HuH-7 (cell line): ENCODE data around the gene TP53AIP1.

ENCODE experiments used
- DNase-seq: peaks from one replicate; pipeline ENCODE4 v3.0.0; 2011; ENCODE audit warnings: low spot score

The TP53AIP1 gene

DNA sequence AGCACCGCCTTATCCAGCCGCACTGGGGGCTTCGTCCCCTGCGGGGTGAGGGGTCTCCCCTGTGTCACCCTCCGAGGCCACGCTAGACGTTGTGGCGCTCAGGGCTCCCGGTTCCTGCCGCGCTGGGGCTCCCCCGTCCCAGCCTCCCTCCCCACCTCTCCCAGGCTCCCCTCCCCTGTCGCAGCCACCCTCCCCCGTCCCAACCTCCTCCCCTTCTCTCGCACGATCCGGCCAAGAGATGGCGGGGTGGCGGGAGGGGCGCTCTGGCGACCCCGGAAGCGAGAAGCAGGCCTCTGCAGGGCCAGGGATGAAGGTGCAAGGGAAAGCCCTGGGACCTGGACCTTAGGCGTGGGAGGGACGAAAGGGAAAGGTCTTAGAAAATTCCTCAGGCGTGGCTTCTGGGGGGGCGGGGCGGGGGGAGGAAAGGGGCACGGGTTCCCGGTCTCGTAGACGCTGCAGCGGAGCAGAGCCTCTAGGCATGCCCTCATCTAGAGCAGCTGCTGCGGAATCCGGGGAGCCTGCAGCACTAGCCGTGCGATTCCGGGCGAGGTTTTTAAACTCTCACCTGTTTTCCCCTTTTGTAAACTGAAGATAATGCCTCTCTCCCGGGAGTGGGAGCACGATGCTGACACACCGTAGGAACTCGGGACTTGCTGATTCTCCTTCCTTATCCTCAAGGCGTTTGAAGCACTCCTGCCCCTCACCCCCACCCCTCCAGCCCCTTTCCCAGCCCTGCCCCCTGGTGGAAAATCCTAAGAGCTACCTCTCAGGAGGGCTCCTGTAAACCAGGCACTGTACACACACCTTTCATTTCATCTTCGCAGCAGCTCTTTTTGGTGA, 37.1 kb downstream of the TP53AIP1 start:
- DNase-seq: peak; percentile 57

DNA sequence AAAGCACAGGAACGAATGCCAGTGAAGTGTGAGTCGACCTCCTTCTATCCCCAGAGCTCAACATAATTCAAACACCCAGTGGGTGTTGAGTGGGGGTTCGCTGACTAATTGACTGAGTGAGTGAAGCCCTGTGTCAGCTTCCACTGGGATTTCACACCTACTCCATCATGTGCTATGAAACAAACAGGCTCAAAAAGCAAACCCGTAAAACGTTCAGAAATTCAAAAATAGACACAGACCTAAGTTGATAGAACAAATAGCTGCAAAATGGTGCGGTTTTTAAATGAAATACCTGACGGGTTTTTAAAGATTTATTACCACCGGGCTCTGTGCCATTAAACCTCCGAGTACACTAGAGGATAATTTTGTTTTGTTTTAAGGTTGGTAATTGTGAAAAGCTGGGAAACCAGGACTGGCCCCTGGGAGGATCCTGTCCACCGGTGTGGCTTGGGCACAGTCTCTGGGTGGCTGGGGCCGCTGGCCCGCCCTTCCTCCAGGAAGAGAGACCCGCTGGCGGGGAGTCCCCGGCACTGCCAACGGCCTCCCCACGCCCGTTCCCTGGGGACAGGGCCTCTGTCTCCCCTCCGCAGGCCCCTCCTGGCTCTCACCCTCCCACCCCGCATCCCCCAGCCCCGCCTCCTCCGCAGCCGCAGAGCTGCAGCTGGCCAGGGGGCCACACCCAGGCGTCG, 37.9 kb downstream of the TP53AIP1 start:
- DNase-seq: no peak

DNA sequence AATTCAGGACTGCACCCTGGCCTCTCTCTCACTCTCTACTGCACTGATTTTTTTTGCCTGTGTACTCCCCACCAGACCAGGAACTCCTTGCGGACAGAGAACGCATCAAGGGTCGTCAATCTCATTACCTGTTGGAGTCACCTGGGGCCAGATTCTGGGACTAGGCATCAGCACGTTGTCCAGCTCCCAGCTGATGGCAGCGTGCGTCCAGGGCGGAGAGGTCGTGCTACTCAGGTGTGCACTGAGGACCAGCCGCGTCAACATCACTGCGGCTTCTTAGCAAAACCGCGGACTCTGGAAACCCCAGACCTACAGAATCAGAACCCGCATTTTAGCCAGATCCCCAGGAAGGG, 38.4 kb downstream of the TP53AIP1 start:
- no peak for DNase-seq

DNA sequence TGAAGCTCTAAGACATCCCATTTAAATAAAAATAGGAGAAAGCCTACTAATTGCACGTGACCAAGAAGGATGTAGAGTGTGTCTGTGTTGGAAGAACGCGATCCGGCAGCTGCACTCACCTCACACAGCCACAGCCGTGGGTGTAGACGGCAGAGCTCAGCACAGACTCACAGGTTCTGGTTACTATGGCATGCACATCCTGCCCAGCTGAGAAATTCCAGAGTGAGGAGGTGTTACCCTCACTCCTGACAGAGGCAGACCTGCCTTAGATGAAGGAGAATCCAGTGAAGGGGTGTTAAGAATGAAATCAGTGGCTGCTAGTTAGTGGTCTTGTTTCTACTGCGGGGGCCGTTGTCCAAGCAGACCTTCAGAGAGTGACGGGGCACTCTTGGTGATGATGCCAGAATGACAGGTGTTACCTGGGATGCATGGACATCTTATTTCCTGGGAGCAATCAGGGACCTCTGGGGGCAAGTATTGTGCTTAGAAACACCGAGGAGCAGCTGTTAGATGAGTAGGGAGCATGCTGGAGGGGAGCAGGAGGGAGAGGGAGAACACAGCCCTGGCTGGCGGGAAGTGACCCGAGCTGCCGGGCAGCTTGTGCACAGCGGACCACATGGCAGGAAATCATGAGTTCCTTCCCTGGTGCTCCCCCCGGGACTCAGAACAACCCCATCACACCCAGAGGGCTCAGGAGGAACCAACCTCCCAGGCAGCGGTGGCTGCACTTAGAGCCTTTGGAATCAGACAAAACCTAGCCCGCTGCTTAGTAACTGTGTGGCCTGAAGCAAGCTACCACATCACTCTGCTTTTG, 39.2 kb downstream of the TP53AIP1 start:
- DNase-seq: no peak

DNA sequence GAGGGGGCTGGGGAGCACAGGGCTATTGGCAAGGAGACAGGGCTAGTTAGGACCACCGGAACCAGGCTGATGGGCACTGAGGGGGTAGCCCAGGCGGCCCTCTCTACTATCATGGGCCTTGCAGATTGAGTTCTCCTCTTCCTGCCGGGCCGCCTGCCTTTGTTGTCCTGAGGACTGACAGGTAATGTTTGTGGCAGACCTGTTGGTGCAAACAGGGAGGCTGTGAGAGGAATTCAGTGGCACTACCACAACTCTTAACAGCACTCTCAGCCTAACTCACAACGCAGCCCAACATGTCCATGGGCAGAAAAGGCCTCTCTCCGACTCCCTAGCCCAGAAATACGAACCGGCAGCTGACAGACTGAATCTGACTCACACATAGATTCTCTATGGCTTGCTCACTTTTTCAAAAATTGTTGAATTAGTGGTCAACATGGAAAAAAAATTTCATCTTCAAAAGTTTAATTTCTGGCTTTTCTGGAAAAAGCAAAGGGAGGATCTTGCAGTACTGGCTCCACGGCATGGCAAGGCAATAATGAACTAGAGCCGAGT, 40.1 kb downstream of the TP53AIP1 start:
- DNase-seq: no peak

DNA sequence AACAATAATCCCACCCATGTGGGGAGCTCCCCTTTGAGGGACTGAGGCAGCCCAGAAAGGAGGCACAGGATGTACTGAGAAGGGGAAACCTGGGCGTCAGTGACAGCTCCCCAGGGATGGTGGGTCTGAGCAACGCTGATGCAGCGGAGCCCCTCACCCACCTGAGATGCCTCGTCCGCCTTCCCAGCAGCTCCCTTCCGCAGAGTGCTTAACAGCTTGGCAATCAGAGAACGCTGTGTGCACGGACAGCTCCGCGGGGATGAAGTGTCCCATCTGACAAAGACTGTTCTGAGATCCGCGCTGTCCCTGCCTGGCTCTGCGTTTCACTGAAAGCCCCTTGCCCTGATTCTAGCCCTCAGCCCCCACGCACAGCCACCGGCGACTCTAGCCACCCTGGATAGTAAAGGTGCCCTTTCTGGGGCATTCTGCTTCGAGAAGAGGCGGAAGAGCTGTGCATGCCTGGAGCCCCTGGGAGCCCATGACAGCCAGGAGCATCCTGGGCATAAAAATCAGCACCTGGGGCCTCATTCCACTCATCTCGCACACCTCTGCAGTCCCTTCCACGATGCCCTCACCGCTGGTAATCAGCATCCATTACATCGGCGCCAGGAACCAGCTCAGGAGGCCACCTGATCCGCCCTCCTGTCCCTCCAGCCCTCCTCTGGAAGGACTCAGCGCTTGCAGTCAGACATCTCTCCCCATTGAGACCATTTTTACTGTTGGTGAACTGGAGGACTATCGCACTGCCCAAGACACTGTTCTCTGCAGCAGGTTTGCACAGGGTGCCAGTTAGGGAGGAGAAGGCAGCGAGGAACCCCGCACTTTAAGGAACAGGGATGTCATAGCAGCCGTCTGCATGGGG, 40.8 kb downstream of the TP53AIP1 start:
- no peak for DNase-seq

DNA sequence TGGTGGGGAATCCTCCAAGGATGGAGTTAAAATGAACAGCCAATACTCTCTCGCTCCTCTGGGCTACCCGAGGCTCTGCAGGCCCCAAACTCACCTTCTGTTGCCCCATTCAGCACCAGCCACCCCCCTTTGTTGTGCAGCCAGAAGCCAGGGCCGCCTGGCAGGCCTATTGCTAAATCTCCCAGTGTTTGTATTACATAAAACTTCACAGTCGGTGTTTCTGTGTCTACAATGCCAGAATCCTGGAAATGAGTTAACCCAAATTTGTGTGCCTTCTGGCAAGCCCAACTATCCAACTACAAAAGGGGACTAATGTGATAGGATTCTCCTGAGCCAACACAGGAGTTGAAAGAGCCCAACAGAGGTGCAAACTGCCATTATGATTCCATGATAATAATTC, 42.2 kb downstream of the TP53AIP1 start:
- DNase-seq: no peak

DNA sequence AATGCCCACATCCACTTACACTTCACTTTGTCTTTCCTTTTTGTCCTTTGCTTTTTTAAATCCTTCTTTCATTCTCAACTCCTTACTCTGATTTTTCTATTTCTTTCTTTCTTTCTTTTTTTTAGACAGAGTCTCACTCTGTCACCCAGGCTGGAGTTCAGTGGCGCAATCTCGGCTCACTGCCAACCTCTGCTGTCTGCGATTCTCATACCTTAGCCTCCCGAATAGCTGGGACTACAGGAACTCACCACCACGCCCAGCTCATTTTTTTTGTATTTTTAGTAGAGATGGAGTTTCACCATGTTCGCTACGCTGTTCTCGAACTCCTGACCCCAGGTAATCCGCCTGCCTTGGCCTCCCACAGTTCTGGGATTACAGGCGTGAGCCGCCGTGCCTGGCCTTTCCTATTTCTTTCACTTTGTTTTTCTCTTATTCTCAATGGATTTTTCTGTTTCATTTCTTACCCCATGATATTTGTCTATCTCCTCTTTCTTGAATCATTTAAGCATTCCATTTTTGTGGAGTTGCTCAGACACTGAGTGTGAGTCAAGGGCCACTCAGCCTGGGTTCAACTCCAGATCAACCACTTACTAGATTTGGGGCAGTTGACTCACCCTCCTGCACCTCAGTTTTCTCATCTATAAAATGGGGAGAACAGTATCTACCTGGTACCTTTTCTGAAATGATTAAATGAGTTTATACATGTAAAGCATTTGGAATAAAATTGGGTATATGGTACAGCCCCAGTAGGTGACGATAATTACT, 43.9 kb downstream of the TP53AIP1 start:
- no peak for DNase-seq

DNA sequence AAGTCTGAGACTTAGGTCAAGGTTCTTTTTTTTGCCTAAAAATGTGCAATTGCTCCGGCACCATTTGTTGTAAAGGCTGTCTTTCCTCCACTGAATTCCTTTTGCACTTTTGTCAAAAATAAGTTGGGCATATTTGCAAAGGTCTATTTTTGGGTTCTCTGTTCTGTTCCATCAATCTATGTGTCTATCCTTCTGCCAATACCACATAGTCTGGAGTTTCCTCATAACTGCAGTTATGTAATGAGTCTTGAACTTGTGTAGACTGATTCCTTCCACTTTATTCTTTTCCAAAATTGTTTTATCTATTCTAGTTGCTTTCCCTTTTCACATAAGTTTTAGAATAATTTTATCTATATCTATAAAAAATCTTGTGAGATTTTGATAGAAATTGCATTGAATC, 44.8 kb downstream of the TP53AIP1 start:
- DNase-seq: no peak

DNA sequence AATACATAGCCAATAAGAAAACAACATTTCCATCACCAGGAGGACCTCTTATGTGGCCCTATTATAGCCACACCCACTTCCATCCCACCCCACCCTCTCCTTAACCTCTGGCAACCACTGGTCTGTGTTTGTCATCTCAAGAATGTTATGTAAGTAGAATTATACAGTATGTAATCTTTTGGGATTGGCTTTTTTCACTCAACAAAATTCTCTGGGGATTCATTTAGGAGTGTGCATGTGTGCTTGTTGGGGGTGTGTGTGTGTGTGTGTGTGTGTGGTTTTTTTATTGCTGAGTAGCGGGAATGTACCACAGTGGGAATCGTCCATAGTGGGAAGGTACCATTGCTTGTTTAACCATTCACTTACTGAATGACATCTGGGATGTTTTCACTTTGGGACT, 46.3 kb downstream of the TP53AIP1 start:
- no peak for DNase-seq

DNA sequence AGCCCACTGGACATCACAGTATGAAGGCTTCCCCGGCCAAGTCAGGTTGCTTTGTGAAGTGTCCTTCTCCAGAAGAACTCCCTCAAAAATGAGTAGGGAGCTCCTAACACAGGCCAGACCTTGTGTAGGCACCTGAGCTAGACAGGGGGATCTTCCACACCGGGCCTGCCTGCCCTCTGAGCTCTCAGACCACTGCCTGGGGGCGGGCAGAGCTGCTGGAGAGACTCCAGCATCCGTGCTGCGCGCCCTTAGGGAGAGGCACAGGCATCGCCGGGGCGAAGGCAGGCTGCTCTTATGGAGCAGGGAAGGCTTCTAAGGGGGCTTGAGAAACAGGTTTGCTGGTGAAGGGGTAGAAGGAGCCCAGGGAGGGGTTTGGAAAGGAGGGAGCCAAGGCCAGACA, 47.1 kb downstream of the TP53AIP1 start:
- no peak for DNase-seq

DNA sequence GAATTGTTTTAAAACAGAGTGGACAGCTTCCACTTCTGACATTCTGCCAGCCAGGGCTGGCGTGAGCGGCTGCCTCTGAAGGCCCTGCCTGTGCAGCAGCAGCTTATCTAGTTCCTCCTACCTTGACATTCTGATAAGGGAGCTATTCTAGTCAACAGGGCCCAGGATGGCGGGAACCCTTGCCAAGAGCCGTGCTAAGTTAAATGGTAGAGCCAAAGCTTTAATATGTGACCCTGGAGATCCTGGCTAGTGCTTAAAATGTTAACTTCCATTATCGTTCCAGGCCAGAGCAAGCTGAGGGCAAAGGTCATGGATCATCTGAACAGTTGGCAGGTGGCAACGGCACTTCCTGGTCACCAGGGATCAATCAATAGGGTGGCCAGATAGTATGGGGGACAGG, 48.0 kb downstream of the TP53AIP1 start:
- DNase-seq: no peak

DNA sequence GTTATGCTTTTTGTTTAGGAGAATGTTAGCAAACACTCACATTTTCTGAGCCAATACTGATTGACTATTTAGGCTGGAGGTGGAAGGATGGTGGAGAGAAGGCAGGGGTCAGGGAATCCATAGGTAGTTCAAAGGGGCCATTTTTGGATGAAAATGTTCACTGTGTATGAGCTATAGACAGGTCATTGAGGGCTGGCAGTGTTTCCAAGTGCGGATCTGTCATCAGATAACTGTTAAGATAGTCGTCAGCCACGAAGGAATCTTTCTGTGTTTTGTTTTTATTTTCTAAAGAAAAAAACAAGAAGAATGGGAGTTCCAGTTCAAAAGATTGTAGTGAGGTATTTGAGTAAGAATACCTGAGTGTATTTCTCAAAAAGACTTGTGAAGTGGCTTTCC, 48.4 kb downstream of the TP53AIP1 start:
- no peak for DNase-seq

DNA sequence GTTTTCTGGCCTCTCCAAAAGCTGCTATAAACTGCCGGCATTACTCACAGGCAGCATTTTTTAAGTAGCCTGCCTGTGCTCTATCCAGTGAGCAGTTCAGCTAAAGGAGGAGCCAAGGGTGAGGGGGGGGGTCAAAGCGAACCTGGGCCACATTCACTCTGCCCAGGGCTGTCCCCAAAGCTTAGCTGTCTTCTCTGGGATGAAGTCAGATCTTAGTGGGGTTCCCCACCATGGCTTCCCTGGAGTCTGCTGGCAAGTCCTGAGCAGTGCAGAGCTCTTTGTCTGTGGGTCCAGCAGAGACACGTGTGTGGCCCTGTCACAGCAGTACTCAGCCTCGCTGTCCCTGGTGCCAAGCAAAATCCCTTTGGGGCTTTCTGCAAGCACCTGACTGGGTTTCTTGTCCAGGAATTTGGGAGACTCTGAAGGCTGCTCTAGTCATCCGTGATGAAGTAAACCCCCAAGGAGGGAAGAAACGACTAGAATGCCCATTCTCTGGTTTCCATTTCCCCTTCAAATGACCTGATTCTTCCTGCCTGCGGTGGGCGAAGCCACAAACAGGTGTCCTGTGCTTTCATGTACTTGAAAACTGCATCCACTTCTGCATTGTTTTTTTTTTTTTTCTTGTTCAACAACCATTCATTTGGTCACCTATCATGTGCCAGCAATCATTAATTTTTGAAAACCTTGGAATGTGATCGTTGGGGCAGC, 48.9 kb downstream of the TP53AIP1 start:
- DNase-seq: no peak

DNA sequence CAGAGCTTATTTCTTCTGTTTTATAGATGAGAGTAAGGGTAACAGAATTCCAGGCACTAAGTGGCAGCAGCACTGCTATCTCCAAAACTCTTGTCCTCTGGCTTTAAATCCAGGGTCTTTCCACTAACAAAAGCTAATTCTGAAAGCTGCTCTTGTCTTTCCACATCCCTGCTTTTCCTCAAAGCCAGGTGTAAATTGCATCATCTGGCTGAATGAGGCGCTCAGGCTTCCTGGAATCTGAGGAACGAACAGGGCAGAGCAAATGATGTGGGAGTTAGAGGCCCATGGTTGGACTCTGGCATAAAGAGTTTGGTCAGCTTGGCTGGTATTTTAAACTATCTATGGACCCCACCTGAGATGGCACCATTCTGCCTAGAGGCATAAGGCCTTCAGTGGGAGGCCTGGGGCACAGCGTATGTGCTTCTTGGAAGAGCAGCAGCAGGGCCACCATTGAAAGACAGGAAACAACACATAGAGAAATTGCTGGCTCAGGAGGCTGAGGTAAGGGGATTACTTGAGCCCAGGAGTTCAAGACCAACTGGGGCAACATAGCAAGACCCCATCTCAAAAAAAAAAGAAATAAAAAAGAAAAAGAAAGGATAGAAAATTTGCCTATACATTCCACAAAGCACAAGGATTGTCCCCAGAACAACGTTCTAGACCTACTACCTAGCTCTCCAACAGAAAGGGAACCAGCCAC, 49.7 kb downstream of the TP53AIP1 start:
- no peak for DNase-seq

DNA sequence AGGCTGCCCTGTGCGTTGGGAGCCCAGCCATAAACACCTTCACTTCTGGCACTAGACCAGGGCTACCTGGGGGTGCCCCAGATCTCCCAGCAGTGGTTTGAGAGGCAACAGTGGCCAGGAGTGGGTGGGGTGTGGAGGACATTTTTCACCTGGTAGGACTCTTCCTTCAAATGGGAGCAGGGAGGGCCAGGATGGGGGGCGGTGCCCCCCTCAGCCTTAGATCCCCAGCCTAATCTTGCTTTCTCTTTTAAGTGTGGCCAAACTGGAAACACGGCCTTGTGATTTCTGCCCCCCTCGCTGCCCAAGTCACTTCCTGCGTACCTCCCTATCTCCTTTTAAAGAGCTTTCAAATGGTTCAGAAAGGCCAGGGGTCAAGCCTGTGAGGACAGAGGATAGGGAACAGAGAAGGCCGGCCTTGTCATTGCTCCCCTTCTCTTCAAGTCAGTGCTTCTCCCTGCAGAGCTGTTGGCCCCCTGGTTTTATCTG, 50.7 kb downstream of the TP53AIP1 start:
- no peak for DNase-seq

DNA sequence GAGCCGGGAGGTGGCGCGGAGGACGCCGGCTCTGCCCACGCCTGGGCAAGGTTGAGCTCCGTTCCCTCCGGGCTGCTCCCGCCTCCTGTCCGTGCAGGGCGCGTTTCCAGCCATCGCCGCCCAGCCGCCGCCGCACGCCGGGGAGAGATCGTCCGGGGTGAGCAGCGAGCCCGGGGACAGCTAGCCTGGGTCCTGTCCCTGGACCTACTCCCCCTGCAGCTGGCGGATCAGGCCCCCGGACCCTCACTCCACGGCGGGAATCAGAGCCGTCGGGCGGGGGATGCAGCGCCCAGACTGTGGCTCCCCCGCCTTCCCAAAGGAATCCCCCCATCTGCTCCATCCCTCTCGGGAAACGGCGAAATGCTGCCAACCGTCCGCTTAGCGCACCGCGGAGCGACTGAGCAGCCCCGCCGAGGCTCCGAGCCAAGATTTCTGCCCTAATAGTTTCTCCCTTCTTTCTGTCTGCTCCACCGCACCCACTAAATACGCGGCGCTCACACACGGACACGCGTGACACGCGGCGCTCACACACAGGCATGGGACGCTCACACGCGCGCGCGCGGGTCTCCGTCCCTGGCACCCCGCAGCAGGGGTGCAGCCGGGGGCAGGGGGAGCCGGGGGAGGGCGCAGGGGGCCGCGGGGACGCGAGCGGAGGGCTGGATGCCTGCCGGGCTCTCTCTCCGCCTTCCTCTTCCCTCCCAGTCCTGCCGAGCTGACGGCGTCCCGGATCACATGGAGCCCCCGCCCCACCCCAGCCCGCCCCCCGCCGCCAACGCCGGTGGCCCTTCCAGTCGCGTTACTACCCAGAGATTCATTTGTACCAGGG, 51.9 kb downstream of the TP53AIP1 start, which contains the start of gene KCNJ5:
Gene KCNJ5, plus strand, starts transcription at position 814 of the 826 bp plus-strand sequence. CDS start 19,918 bp downstream, outside the sequence.
- DNase-seq: no peak

DNA sequence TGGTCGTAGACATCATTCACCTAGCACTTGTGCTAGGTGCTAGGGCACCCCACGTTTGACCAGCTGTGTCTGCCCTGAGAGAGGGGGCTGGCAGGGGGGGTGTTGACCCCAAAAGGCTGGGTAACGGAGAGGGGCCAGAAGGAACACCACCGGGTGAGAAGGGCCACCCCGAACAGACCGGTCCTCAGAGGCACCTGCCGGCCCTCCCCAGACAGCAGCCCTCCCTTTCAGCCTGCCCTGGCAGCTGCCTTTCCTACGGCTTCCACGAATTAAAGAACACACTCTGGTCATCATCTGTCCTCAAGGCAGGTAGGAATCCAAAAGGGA, 52.5 kb downstream of the TP53AIP1 start:
- no peak for DNase-seq
